PC-9 (cell line): ENCODE results near the gene DHRS13. TPM values are rescaled to one million over a fixed set of nuclear protein-coding genes. Genes with fewer than 3 reads are reported as not detected.

Source experiments
- BruUV-seq: library from RNA; stranded (reverse); fragments of 400-500 nt; replicated peaks from 2 replicates; lab custom pipeline; 2021; lab: Mats Ljungman, UMichigan
- CTCF ChIA-PET: fragments of 300-600 bp; sonication (Branson Sonifier 250); formaldehyde crosslinking; loops from one replicate; lab custom pipeline; 2022; ENCODE audit warnings: antibody characterized with exemption; lab: Charles Lee
- POLR2A ChIA-PET: fragments of 300-600 bp; sonication (Branson Sonifier 250); formaldehyde crosslinking; loops from one replicate; lab custom pipeline; 2022; ENCODE audit warnings: antibody characterized with exemption; ENCODE audit not compliant: unreplicated experiment; lab: Charles Lee
- DNase-seq, 2 experiments: peaks; one replicate each; pipeline versions ENCODE4 v3.0.0 to v3.0.0-alpha.2; 2015 to 2022; ENCODE audit warnings: mixed read lengths in 1 of 2
- H2AFZ ChIP-seq: fragments of 200-600 bp; sonication (generic); 2 replicates; pipeline ENCODE4 v1.8.1; 2017; ENCODE audit warnings: antibody characterized with exemption
- H3F3A ChIP-seq: fragments of 200-600 bp; sonication (generic); 2 replicates; pipeline ENCODE4 v1.8.1; 2017; ENCODE audit warnings: antibody characterized with exemption, mild to moderate bottlenecking, low read depth; ENCODE audit not compliant: insufficient read depth
- H3K27ac ChIP-seq: fragments of 200-600 bp; sonication (generic); 2 replicates; pipeline ENCODE4 v1.6.1; 2016; ENCODE audit warnings: mixed run types
- H3K27me3 ChIP-seq: fragments of 200-600 bp; sonication (generic); 2 replicates; pipeline ENCODE4 v1.6.1; 2016; ENCODE audit warnings: low read depth, mixed run types; ENCODE audit not compliant: insufficient read depth
- H3K36me3 ChIP-seq: fragments of 200-600 bp; sonication (generic); 2 replicates; pipeline ENCODE4 v1.6.1; 2016; ENCODE audit warnings: low read depth, mixed run types
- H3K4me1 ChIP-seq: fragments of 200-600 bp; sonication (generic); replicated peaks from 2 replicates; pipeline ENCODE4 v1.6.1; 2016; ENCODE audit warnings: mixed run types; ENCODE audit not compliant: insufficient read depth
- H3K4me2 ChIP-seq: fragments of 200-600 bp; sonication (generic); 2 replicates; pipeline ENCODE4 v1.6.1; 2017; ENCODE audit warnings: mixed run types
- H3K4me3 ChIP-seq: fragments of 200-600 bp; sonication (generic); 2 replicates; pipeline ENCODE4 v1.6.1; 2016; ENCODE audit warnings: mixed run types
- H3K79me2 ChIP-seq: fragments of 200-600 bp; sonication (generic); 2 replicates; pipeline ENCODE4 v1.6.1; 2017; ENCODE audit warnings: low read depth, mixed run types
- H3K9me2 ChIP-seq: fragments of 200-600 bp; sonication (generic); 2 replicates; pipeline ENCODE4 v1.8.1; 2017; ENCODE audit warnings: mild to moderate bottlenecking; ENCODE audit not compliant: insufficient read depth
- H3K9me3 ChIP-seq: fragments of 200-600 bp; sonication (generic); 2 replicates; pipeline ENCODE4 v1.8.1; 2016; ENCODE audit warnings: low read depth; ENCODE audit not compliant: insufficient read depth
- H4K20me1 ChIP-seq: fragments of 200-600 bp; sonication (generic); 2 replicates; pipeline ENCODE4 v1.8.1; 2017; ENCODE audit not compliant: insufficient read depth
- CTCF ChIP-seq: fragments of 200-600 bp; sonication (generic); conservative IDR thresholded peaks from 2 replicates; pipeline ENCODE4 v1.6.1; 2017; ENCODE audit warnings: mixed run types, antibody characterized with exemption, mild to moderate bottlenecking, moderate library complexity
- EZH2 ChIP-seq: fragments of 200-600 bp; sonication (generic); IDR thresholded peaks from 2 replicates; pipeline ENCODE4 v1.8.0; 2017; ENCODE audit warnings: antibody characterized with exemption, low read depth
- intact Hi-C: fragments of 100-400 bp; cut with micrococcal nuclease; formaldehyde crosslinking; loops from one replicate; pipeline ENCODE4 v1.10.0; 2022; ENCODE audit not compliant: unreplicated experiment
- total RNA-seq: library from RNA; stranded (reverse); gene quantifications from 2 replicates; pipeline ENCODE4 v1.2.3, GENCODE V29; 2021

Gene DHRS13
- total RNA-seq, 1 experiment from 2014 or later: 15.8 TPM

- H3K36me3 ChIP-seq: no peaks in the 10 kb centered on the region
- H3K79me2 ChIP-seq: peaks cover 16% of the 10 kb centered on the region
- BruUV-seq: no TSS peak
- no peak overlapping the region for H2AFZ ChIP-seq
- H3K4me3 ChIP-seq: peak overlapping the region; percentile 73; the same call in 1 of the 2 replicates
- no peaks in the 10 kb centered on the region for H3K9me2 ChIP-seq
- peaks cover 55% of the 10 kb centered on the region for H3F3A ChIP-seq
- intact Hi-C loops: loop anchor here (5.0 kb wide), 3 partner anchors 139 to 254 kb away; partner anchors contain the start of genes BLTP2, RAB34 and RPL23A
- peaks cover 23% of the 10 kb centered on the region for H3K4me1 ChIP-seq
- no peaks in the 10 kb centered on the region for H3K27me3 ChIP-seq
- no peak for DNase-seq
- ChIA-PET POLR2A (no interaction called here), CTCF (no interaction called here)
- peak overlapping the region; percentile 83 for H3K4me2 ChIP-seq
- H3K9me3 ChIP-seq: no peaks in the 10 kb centered on the region
- no peak overlapping the region for H3K27ac ChIP-seq
- TF ChIP-seq EZH2 (no peak), CTCF (no peak)
- H4K20me1 ChIP-seq: no peaks in the 10 kb centered on the region
Measured at GRCh38 chr17:28900986-28901726, 1.7 kb downstream of the DHRS13 start.

GRCh38 chr17:28899212-28899815 is 3.6 kb downstream of the DHRS13 start:
- no peaks in the 10 kb centered on the region for H3K9me3 ChIP-seq
- BruUV-seq: no TSS peak
- H4K20me1 ChIP-seq: no peaks in the 10 kb centered on the region
- intact Hi-C loops: no loop called here
- H3K9me2 ChIP-seq: no peaks in the 10 kb centered on the region
- H3F3A ChIP-seq: peaks cover 40% of the 10 kb centered on the region
- no peak overlapping the region for H3K4me2 ChIP-seq
- H3K27ac ChIP-seq: no peak overlapping the region
- H3K4me3 ChIP-seq: no peak overlapping the region
- no peaks in the 10 kb centered on the region for H3K27me3 ChIP-seq
- CTCF ChIA-PET: interaction anchor here (1.4 kb wide), 1 partner anchor 137 kb away, joined by 3 read pairs; no protein-coding TSS in a partner anchor
- no peak overlapping the region for H2AFZ ChIP-seq
- POLR2A ChIA-PET: no interaction called here
- no peaks in the 10 kb centered on the region for H3K36me3 ChIP-seq
- peaks cover 28% of the 10 kb centered on the region for H3K4me1 ChIP-seq
- TF ChIP-seq CTCF (no peak), EZH2 (no peak)
- DNase-seq: no peak
- peaks cover 20% of the 10 kb centered on the region for H3K79me2 ChIP-seq

- peaks cover 20% of the 10 kb centered on the region for H3K79me2 ChIP-seq
- TF ChIP-seq EZH2 (no peak), CTCF (no peak)
- no TSS peak for BruUV-seq
- CTCF ChIA-PET: interaction anchor here (1.4 kb wide), 1 partner anchor 137 kb away, joined by 3 read pairs; no protein-coding TSS in a partner anchor
- no peaks in the 10 kb centered on the region for H3K9me3 ChIP-seq
- POLR2A ChIA-PET: interaction anchor here (0.6 kb wide), 4 partner anchors 43 to 179 kb away, joined by 3 to 12 read pairs (median 6); partner anchors contain the start of gene RPL23A
- intact Hi-C loops: no loop called here
- no peaks in the 10 kb centered on the region for H3K36me3 ChIP-seq
- DNase-seq: no peak
- peaks cover 32% of the 10 kb centered on the region for H3F3A ChIP-seq
- peak overlapping the region; percentile 84 for H3K4me2 ChIP-seq
- H3K4me3 ChIP-seq: no peak overlapping the region; the same call in 1 of the 2 replicates
- H3K27me3 ChIP-seq: no peaks in the 10 kb centered on the region
- H3K4me1 ChIP-seq: peaks cover 28% of the 10 kb centered on the region
- no peak overlapping the region for H2AFZ ChIP-seq
- H4K20me1 ChIP-seq: no peaks in the 10 kb centered on the region
- no peaks in the 10 kb centered on the region for H3K9me2 ChIP-seq
- no peak overlapping the region for H3K27ac ChIP-seq
Measured at GRCh38 chr17:28898527-28898955, 4.3 kb downstream of the DHRS13 start.
